ENCODE measurements around the gene SF1.

Gene SF1

DNA sequence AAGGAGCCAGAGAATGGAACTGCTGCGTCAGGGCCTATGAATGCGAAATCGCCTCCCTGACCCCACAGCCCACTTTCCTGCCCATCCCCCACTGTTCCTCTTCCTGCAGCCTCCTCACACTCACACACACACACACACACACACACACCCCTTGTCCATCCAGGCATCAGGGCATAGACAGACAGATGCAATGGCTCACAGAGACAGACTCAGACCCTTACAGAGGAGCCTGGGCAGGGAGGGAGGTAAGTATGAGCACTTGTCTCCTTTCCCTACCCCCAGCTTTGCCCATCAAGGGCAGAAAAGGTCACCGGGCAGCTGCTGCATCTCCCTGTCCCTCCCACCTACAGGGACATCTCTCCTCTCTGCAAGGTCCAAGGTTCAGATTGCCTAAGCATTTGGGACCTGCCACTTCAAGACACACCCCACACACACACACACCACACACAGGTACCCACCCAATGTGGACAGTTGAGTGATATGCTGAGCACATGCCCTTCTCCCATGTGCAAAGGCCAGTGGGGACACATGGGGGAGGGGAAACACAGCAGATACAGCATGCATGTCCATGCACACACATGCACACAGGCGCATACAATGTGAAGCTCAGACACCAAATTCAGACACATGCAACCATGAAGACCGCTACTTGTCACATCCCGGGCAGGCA lies 53.3 kb downstream of the SF1 start:
- no peak for DNase-seq (ENCODE audit: low read depth)
- H3K4me3 ChIP-seq (ENCODE audit: control insufficient read depth, low read depth, low read length) = no peak overlapping the region
- TF ChIP-seq, protein P1, sequence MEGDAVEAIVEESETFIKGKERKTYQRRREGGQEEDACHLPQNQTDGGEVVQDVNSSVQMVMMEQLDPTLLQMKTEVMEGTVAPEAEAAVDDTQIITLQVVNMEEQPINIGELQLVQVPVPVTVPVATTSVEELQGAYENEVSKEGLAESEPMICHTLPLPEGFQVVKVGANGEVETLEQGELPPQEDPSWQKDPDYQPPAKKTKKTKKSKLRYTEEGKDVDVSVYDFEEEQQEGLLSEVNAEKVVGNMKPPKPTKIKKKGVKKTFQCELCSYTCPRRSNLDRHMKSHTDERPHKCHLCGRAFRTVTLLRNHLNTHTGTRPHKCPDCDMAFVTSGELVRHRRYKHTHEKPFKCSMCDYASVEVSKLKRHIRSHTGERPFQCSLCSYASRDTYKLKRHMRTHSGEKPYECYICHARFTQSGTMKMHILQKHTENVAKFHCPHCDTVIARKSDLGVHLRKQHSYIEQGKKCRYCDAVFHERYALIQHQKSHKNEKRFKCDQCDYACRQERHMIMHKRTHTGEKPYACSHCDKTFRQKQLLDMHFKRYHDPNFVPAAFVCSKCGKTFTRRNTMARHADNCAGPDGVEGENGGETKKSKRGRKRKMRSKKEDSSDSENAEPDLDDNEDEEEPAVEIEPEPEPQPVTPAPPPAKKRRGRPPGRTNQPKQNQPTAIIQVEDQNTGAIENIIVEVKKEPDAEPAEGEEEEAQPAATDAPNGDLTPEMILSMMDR (IDR thresholded peaks at IDR 0.05; ENCODE audit: control insufficient read depth, insufficient read depth, low read depth, low read length, missing control alignments) = no peak

DNA sequence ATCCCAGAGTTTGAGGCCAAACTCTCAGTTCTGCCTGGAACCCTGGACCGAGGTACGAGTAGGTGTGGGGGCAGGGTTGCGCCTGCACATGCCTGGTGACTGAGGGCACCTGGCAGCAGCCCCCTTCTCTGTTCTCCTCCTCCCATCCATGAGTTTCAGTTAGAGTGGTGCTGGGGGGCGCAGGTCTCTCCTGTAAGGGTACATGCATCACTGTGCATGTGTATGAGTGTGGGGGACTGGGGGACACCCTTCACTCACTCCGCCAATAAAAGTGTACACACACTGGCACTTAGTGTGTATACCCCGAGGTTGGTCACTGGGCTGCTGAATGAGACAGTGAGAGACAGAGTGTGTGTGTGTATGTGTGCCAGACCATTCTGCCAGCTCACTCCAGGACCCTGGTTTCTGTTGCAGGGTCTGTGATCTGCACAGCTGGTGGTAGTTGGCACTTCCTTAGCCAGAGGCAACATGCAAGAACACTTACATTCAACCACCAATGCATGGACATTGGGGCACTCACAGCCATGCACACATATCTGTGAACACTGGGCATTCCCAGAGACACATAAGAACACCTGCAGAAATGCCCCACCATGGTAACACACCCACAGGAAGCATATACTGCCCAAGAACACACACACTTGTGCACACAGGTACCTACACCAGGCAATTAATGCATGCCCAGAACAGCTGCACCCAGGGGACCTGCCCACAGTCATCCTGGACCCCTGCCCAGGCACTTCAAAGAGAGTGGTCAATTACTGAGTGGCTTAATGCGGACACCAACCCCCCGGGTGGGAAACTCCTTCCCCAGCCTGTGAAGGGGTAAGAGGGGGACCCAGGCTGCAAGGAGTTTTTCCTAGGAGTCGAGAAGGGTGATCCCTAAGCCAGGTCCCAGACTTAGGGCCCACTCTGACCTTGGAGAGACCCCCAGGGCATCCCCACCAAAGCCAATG lies 54.2 kb downstream of the SF1 start:
- TF ChIP-seq, protein P1 (IDR thresholded peaks at IDR 0.05; ENCODE audit: control insufficient read depth, insufficient read depth, low read depth, low read length, missing control alignments) = no peak
- DNase-seq (ENCODE audit: low read depth) = no peak
- H3K4me3 ChIP-seq (ENCODE audit: control insufficient read depth, low read depth, low read length) = no peak overlapping the region

DNA sequence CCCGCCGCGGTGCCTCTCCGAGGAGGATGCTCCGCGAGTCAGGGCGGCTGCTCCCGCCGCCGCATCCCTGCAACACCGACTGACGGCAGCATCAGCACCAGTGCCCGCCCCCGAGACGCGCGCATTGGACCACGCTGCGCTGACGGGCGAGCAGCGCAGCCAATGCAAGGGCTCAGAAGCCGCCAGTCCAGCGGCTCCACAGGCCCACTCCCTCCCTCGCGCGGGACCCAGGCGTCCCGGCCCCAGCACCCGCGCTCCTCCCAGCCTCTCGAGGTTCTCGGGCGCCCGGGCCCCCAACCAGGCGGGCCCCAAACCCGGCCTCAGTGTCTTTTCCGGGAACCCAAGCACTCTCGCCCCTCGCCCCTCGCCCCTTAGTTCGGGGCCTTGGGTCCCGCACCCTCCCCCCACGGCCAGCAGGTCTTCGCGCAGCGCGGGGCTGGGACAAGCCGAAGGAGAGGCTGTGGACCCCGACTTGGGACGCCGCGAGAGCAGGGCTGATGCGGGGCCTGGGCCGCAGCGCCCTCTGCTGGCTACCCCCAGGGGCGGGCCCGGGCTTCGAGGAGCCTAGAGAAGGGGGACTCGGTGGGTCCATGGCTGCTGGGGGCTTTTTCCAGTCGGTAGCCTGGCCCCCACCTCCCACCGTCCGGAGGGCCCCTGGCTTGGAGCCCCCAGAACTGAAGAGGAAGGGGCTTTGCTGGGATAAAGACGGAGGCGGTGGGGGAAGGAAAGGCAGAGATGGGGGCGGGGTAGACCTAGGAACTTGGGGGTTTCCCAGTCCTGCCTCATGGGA lies 55.0 kb downstream of the SF1 start, which contains the start of gene NRXN2:
Gene NRXN2 (minus strand): TSS at position 81 of the 790 bp plus-strand sequence. CDS start 9,498 bp downstream, outside the sequence.
- no peak for DNase-seq (ENCODE audit: low read depth)
- TF ChIP-seq, protein P1 (IDR thresholded peaks at IDR 0.05; ENCODE audit: control insufficient read depth, insufficient read depth, low read depth, low read length, missing control alignments) = peak; percentile 94
- H3K4me3 ChIP-seq (ENCODE audit: control insufficient read depth, low read depth, low read length) = peak within 1 kb of the TSS; percentile 73

DNA sequence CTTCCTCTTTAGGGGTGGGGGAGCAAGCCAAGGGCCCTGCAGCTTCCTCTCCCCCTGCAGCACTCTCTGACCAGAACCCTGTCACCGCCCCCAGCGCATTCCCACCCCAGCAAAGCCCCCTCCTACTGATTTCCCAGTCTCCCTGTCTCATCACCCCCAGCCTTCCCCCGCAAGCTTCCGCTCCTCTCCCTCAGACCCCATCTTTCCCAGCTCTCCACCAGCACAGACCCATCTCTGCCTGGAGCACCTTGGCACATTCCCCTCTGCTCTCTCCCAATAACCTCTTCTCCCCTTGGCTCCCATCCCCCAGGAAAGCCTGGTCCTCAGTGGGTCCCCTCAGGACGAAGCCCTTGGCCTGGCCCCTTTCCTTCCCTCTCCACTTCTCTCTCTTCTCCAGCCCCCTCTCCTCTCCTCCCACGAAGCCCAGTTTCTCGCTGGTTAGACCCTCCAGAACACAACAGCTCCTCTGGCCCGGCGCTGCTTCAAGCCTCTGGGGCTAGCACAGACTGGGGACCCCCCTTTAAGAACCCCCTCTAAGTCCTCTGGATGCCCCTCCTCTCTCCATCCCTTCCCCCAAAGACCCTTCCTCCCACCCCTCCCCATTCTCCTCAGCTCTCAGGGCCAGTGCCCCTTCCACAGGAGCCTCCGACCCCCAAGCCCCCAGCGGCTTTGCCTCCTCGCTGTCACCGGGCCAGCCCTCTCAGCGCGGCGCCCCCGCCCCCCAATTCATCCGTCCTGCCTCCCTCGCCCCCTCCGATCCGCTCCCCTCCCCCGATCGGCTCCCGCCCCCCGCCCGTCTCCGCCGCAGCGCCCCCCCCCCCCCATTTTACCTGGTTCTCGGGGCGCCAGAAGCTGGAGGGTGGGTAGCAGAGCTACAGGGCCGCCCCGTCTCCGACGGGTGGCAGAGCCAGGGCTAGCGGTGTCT lies 55.9 kb downstream of the SF1 start:
- DNase-seq (ENCODE audit: low read depth) = no peak
- no peak overlapping the region for H3K4me3 ChIP-seq (ENCODE audit: control insufficient read depth, low read depth, low read length)
- TF ChIP-seq, protein P1 (IDR thresholded peaks at IDR 0.05; ENCODE audit: control insufficient read depth, insufficient read depth, low read depth, low read length, missing control alignments) = no peak

DNA sequence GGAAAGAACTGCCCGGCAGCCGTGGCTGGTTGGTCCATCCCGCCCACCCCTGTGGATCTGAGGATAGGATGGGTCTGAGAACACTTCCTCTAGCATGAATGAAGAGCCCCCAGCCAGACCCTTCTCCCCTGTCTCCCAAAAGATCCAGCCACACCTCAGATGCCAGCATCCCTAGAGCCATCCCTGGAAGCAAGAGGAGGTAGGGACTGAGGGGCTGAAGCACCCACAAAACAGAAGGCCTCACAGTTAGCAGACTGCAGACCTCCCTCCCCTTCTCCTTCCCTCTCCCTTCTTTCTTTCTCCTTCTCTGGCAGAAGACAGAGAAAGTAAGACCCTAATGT lies 57.0 kb downstream of the SF1 start:
- no peak overlapping the region for H3K4me3 ChIP-seq (ENCODE audit: control insufficient read depth, low read depth, low read length)
- TF ChIP-seq, protein P1 (IDR thresholded peaks at IDR 0.05; ENCODE audit: control insufficient read depth, insufficient read depth, low read depth, low read length, missing control alignments) = no peak
- DNase-seq (ENCODE audit: low read depth) = no peak

Measured in AG09309 (cell line).